Muscle of arm (tissue), 14 donors: ENCODE data around the gene DMXL1. TPM values are rescaled to one million over a fixed set of nuclear protein-coding genes. Genes with fewer than 3 reads are reported as not detected.

Experiments used
- DNase-seq: peaks from one replicate; pipeline ENCODE4 v3.0.0-alpha.2; 2013
- long read RNA-seq, 11 donors: transcript quantifications; one replicate each; lab custom pipeline, GENCODE V29; 2026
- polyA plus RNA-seq, 12 donors: library from polyadenylated mRNA; unstranded; fragments of 120-200 nt; gene quantifications; one replicate each; pipeline ENCODE4 v1.2.1, GENCODE V29; 2013; ENCODE audit not compliant: insufficient read length in 12 of 12

The DMXL1 gene, protein sequence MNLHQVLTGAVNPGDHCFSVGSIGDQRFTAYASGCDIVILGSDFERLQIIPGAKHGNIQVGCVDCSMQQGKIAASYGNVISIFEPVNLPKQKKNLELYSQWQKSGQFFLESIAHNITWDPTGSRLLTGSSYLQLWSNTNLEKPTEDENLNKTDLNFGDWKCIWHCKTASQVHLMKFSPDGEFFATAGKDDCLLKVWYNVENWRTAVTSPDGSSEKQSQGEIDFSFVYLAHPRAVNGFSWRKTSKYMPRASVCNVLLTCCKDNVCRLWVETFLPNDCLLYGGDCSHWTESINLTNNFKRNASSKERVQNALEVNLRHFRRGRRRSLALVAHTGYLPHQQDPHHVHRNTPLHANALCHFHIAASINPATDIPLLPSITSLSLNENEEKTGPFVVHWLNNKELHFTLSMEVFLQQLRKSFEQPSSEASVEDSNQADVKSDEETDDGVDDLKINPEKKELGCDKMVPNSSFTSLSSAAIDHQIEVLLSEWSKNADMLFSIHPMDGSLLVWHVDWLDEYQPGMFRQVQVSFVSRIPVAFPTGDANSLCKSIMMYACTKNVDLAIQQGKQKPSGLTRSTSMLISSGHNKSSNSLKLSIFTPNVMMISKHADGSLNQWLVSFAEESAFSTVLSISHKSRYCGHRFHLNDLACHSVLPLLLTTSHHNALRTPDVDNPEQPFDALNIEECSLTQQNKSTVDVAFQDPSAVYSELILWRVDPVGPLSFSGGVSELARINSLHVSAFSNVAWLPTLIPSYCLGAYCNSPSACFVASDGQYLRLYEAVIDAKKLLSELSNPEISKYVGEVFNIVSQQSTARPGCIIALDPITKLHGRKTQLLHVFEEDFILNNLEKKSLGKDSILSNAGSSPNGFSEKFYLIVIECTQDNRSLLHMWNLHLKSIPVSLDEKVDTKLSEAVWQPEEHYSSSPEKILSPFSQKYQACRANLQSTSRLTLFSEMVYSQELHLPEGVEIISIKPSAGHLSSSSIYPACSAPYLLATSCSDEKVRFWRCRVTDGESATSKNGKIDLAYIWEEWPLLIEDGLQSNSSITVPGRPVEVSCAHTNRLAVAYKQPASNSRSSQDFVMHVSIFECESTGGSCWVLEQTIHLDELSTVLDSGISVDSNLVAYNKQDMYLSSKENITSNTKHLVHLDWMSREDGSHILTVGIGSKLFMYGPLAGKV (N-terminal part only)
- polyA plus RNA-seq: 10 to 100 TPM in 11 of 12 donors, not detected in 1; 20.2 to 50.0 (median 25.1) TPM
- long read RNA-seq, donor 1, full-length matches to known transcripts: 2 of 2 reads
- long read RNA-seq, donor 1, partial matches to known transcripts: 0 of 2 reads
- long read RNA-seq, donor 1, other reads (novel, unspliced or antisense): 0 of 2 reads
- long read RNA-seq, donor 2: 0 reads
- long read RNA-seq, donor 3: 0 reads
- long read RNA-seq, donor 4: 0 reads
- long read RNA-seq, donor 5: 0 reads
- long read RNA-seq, donor 6: 0 reads
- long read RNA-seq, donor 7: 0 reads
- long read RNA-seq, donor 8: 0 reads
- long read RNA-seq, donor 9: 0 reads
- long read RNA-seq, donor 10: 0 reads
- long read RNA-seq, donor 11: 0 reads

DNA sequence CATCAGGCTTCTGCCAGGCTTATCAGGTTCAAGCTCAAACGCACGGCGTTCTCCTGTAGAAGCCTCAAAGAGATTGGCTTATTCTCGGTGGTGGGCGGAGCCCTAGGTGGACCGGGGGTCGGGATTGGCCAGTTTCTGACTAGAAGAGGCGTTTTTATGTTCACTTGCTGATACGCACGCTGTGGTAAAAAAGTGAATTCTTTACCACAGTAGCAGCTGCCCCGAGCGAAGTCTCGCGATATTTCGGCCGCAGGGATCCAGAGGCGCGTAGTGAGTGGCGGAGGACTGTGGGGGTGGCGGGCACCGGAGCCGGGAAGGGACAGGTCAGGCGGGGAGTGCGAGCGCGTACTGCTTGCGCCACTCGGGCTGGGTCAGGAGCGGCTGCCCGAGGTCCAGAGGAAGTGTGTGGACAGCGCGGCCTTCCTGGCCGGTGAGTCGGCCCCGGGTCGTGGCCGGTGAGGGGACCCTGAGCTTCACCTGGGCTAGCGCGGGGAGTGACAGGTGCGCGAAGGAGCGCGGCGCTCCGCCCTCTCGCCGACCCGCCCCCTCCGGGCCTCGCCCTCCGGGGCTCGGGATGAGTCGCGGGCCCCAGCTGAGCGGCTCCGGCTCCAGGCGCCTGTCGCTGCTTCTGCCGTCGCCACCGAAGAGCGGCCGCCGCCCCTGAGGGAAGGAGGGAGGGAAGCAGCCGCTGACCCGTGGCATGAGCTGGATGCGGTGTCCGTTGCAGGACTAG lies at the start of gene DMXL1:
DMXL1 (plus strand) TSS at position 260 of the 733 bp plus-strand sequence. CDS start 483 bp downstream, outside the sequence.
- peak; percentile 99 for DNase-seq

DNA sequence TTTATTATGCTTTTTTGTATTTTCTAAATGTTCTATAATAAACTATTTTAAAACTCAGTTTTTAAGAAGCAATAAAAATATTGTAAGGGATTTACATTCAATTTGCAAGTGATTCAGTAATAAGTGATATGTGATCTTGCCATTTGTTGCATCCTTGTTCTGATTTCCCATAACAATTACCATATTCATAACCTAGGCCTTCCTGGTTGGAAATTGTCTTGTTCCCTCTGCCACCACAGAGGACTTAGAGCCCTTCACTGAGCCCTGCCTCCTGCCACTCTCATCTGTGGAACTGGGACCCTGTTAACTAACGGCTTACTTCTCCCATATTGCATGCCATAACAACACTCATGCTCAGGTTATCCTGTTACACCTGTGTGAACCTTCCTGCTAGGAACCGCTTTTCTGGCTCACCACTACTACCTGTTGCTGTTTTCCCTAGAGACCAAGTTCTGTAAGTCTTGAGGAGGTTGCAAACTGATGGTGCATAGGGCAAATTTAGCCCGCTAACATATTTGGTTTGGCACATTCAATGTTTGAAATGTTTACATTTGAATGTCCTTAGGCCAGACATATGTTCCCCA lies 49.6 kb upstream of the DMXL1 start:
- no peak for DNase-seq

DNA sequence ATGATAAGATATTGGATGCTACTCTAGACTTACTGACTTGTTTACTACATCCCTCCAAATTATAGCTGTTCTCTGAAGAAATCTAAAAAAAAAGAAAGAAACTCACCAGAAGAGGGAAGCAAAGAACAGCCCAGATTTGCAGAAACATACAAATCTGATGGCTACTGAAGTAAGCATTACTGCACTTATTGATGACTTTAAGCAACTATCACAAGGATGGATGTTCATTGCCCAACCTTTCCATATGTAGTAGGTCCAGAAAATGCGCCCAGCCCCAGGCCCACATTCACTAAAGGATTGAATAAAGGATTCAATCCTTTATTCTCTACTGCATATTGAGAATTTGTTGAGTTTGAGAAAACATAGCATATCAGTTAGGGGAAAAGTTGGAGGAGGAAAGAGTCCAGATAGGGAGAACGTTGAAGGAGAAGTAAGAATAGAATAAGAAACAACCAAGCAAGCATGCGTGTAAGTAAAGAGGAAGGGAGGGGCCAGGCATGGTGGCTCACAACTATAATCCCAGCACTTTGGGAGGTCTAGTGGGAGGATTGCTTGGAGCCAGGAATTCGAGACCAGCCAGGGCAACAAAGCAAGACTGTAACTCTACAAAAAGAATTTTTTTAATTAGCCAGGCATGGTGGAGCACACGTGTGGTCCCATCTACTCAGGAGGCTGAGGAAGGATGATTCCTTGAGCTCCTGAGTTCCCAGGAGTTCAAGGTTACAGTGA lies 48.7 kb upstream of the DMXL1 start:
- no peak for DNase-seq

DNA sequence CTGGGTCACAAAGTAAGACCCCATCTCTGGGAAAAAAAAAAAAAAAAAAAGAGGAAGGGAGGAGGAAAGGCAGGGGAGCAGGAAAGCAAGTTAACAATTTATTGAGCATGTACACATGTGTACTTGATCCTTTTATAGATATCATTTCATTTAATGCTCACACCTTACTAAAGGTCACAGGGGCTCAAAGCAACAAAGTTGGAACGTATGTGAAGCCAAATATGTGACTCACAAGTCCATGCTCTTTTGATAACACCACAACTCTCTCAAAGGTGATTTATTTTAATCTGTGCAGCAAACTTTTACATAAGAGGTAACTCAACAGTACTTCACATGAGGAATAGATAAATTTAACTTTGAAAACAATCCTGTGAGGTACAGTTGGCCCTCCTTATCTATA lies 48.1 kb upstream of the DMXL1 start:
- DNase-seq: no peak

DNA sequence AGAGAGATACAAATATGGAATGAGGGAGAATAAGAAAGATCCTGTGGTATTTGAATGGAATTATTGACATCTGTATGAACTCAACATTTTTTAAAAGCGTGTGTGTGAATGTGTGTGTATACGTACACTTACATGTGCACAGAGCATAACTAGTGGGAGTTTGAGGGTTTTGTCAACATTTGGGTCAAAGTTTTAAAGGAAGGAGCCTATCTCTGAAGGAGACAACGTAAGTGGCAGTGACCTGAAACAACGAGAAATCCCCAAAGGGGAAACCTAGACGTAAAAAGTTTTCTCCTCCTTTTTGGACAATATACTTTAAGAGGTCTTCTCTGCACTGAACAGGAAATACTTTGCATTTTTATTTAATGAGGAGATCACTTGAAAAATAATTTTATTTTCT lies 42.3 kb upstream of the DMXL1 start:
- no peak for DNase-seq

DNA sequence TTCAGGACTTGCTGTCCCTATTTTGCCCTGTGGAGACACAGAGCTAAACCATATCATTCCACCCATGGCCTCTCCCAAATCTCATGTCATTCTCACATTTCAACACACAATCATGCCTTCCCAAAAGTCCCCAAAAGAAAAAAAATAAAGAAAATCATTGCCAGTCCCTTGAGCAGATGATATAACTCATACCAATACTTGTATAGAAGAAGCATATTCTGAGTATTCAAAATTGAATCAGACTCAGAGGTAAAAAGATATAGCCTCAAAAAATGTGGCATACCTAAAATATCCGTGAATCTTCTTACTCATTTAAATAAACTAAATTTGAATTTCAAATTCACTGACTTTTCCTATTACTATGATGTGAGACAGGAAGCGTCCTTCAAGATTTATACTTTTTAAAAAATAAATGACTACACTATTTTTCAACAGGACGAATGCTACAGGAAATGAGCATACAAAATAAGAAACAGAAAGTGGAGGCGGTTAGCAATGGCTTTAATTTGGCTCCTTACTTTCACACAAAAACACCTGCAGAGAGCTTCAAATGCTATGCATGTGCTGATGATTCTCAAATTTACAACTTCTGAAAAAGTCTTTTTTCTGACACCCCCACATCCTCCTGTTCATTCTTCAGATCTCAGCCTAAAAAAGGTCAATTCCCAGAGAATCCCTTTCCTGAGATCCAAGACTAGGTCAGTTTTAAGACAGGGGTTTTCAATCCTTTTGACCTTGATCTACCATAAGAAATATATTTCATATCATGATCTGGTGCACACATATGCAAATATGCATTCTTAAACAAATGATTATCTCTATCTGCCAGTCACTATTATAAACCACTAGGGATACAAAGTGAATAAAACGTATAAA lies 39.6 kb upstream of the DMXL1 start:
- no peak for DNase-seq

DNA sequence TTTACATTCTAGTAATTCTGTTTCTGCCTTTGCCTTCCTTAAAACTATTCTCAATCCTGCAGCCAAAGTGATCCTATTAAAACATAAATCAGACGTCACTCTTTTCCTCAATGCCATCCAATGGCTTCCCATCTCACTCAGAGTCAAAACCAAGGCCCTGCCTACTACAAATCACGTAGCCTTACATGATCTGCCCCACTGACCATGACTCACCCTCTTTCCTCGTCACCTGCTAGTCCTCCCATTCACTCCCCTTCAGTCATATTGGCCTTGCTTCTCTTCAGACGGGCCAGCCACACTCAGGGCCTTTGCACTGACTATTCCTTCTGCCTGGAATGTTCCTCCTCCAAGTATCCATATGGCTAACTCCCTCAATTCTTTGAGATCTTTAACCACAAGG lies 39.0 kb upstream of the DMXL1 start:
- DNase-seq: no peak

DNA sequence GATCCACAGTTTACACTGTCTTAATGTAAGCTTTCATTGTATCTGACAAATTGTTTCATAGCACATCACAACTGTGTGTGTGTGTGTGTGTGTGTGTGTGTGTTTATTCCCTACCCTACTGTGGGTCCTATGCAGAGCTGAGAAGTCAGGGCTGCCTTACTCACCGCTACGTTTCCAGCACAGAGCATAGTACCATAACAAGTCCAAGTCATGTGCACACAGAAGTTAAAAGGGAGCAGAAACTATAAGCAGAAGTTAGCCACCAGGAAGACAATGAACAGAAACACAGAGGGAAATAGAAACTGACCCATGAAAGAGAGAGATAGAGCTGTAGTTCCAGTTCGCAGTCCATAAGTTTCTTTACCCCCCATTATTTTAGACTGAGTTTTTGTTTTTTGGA lies 38.2 kb upstream of the DMXL1 start:
- no peak for DNase-seq

DNA sequence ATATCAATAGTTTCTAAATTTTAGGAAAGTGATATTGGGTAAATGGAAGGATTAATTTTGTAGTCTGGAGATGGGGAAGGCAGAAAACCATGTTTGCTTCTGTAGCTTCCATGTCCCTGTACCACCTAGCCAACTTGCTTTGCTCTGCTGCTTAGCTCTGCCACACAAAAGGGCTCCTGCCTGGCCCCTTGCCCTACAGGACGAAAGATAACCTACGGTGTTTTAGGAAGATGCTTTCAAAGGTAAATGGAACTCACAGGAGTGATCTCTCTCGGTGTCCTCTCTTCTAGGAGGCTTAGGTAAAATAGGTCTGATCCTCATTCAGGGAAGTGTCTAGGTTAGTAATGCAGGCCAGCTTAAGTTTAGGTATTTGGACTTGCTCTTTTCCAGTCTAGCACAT lies 37.8 kb upstream of the DMXL1 start:
- no peak for DNase-seq

DNA sequence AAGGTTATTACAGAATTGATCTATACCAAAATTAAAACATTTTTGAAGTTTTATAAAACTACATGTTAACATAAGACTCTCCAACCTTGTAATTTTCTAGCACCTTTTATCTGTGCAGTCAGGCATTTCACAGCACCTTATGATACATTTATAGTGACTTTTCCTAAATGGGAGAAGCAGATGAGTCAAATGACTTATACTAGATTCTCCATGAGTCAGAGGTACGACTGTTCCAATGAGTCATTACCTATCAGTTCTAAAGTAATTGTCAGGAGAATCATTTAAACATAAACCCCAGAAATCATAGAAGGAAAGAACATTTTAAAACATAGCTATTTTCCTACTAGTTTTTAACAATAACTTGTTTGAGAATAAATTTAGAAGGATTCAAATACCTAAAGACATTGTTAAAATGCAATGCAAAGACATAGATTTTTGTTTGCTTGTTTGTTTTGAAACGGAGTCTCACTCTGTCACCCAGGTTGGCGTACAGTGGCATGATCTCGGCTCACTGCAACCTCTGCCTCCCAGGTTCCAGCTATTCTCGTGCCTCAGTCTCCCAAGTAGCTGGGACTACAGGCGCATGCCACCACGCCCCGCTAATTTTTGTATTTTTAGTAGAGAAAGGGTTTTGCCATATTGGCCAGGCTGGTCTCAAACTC lies 34.7 kb upstream of the DMXL1 start:
- DNase-seq: no peak

DNA sequence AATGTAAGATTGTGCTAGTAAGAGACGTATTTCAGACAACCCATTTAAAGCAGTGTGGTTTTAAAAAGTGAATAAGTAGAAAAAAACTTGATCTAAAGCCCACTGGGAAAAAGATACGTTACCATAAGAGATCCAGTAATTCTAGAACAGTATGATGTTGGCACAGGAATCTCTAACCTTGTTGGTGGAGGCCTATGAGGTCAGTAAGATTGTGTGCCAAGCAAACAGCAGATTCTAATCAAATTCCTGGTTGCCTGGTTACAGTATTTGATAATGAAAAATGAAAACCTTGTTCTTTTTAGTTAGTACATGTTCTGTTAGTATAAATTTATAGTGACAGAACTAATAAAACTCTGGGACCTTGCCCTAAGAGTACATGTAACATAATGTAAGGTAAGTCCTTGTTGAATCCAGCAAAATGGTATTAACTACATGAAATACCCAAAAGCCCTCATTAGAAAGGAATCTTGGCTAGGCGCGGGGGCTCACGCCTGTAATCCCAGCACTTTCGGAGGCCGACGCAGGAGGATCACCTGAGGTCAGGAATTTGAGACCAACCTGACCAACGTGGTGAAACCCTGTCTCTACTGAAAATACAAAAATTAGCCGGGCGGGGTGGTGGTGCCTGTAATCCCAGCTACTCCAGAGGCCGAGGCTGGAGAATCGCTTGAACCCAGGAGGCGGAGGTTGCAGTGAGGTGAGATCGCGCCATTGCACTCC lies 33.2 kb upstream of the DMXL1 start:
- no peak for DNase-seq

DNA sequence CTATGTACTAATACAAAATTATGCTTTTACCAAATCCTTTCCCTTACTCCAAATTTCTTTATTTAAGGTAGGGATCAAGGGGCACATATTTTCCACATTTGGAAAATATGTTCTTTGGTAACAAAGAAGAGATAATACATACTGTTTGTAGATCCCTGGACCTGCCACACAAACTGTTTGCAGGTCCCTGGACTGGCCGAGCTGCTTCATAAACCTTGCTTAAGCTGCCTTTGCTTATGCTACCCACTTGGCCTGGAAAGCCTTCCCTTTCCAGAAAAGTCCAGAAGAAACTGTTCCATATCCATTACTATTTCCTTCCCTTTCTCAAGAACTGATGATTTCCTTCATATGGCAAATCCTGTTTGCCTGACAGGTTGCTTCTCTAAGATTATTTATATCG lies 22.6 kb upstream of the DMXL1 start:
- DNase-seq: no peak

DNA sequence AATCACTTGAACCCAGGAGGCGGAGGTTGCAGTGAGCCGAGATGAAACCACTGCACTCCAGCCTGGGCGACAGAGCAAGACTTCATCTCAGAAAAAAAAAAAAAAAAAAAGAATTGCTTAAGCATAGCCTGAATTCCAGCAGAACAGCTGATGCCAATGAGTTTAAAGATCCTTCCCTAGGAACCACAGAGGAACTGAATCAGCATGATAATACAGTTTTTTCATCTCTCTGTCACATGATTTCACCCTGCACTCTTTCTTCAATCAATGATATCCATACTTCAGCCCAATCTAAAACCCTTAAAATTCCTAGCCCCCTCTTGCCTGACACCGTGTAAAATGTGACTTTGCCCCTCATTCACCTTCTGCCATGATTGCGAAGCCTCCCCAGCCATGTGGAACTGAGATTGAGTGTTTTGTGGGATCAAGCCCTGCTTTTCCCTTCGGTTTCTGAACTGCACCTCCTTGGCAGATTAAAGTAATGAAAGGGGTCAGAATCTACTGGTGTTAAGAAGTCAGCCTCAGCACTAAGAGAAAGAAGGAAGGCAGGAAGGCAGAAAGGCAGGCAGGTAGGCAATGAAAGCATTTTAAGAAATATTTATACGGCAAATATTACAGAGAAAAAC lies 20.9 kb upstream of the DMXL1 start:
- DNase-seq: no peak

DNA sequence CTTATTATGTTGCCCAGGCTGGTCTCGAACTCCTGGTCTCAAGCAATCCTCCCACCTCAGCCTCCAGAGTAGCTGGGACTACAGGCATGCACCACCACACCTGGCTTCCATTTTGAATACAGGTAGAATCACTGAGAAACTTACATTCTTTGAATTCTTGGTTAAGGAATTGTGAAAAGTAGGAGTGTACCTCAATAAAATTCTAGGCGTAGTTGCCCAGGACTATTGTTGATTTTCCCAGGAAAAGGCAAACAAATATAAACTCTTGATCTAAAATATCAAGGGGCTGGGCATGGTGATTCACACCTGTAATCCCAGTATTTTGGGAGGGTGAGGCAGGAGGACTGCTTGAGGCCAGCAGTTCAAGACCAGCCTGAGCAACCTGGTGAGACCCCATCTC lies 16.8 kb upstream of the DMXL1 start:
- DNase-seq: no peak

DNA sequence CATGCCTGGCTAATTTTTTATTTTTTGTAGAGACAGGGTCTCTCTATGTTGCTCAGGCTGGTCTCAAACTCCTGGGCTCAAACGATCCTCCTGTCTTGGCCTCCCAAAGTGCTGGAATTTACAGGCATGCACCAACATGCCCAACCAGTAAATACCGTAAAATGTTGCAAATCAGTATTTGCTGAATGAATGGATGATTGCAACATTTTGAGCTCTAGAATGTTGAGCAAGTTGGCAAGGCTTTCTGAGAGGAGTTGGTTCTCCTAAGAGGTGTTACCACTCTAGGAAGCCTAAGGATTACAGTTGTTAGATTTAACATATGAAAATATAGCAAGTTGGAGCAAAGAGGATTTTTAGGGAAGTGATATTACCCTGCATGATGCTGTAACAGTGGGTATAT lies 15.6 kb upstream of the DMXL1 start:
- no peak for DNase-seq

DNA sequence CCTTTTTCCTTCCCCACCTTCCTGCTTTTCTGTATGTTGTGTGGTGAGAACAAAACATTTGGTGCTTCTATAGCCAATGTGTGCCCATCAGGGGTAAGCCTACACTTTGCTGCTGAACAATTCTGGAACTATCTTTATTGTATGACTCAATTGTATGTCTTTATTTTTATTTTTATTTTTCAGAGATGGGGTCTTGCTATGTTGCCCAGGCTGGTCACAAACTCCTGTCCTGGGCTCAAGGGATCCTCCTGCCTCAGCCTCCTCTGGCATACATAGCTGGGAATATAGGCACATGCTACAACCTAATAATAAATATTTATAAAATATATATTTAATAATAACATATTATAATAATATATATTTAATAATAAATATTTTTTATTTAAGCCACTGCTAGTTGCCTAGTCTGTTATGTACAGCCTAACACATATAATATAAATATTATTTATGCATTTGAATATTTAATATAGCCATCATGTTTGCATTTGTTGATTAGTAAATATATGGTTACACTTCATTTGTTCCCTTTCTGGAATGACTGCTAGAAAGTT lies 11.8 kb upstream of the DMXL1 start:
- no peak for DNase-seq
